Mesendoderm (in vitro differentiated cells): ENCODE data around the gene JMJD1C.
A peak's percentile ranks its signal among the peaks of the same experiment; 100 is the strongest.

Experiments
- DNase-seq: peaks from one replicate; pipeline ENCODE4 v3.0.0; 2013
- H2AK5ac ChIP-seq: 2 replicates; pipeline ENCODE4 v1.6.1; 2013; ENCODE audit warnings: low read length, inconsistent platforms
- H2BK120ac ChIP-seq: 2 replicates; pipeline ENCODE4 v1.6.1; 2013; ENCODE audit warnings: low read depth, mild to moderate bottlenecking, low read length, moderate library complexity, mixed read lengths
- H2BK15ac ChIP-seq: replicated peaks from 2 replicates; pipeline ENCODE4 v1.6.1; 2013; ENCODE audit warnings: low read depth, mild to moderate bottlenecking, moderate library complexity
- H2BK5ac ChIP-seq: 2 replicates; pipeline ENCODE4 v1.6.1; 2013; ENCODE audit warnings: low read length, inconsistent platforms
- H3K18ac ChIP-seq: 2 replicates; pipeline ENCODE4 v1.6.1; 2013; ENCODE audit warnings: mild to moderate bottlenecking, low read length, mixed read lengths
- H3K23ac ChIP-seq: one replicate; pipeline ENCODE4 v1.6.1; 2013; ENCODE audit warnings: low read length
- H3K27ac ChIP-seq: 2 replicates; pipeline ENCODE4 v1.5.1; 2013; ENCODE audit warnings: low read depth, mild to moderate bottlenecking, inconsistent platforms, low read length, moderate library complexity
- H3K27me3 ChIP-seq: 2 replicates; pipeline ENCODE4 v1.6.1; 2013; ENCODE audit warnings: low read length, control low read depth, mild to moderate bottlenecking, inconsistent platforms; ENCODE audit not compliant: insufficient read depth, poor library complexity
- H3K36me3 ChIP-seq: 2 replicates; pipeline ENCODE4 v1.6.1; 2013; ENCODE audit warnings: low read length, inconsistent platforms; ENCODE audit not compliant: control insufficient read depth, insufficient read depth
- H3K4ac ChIP-seq: one replicate; pipeline ENCODE4 v1.6.1; 2013; ENCODE audit warnings: low read depth, mild to moderate bottlenecking, low read length, moderate library complexity
- H3K4me1 ChIP-seq: 2 replicates; pipeline ENCODE4 v1.6.1; 2013; ENCODE audit warnings: low read depth, low read length, inconsistent platforms; ENCODE audit not compliant: control insufficient read depth
- H3K4me2 ChIP-seq: 2 replicates; pipeline ENCODE4 v1.6.1; 2013; ENCODE audit warnings: low read length
- H3K4me3 ChIP-seq: 2 replicates; pipeline ENCODE4 v1.5.1; 2013; ENCODE audit warnings: mild to moderate bottlenecking, low read length
- H3K56ac ChIP-seq: one replicate; pipeline ENCODE4 v1.6.1; 2013; ENCODE audit warnings: low read length
- H3K79me1 ChIP-seq: 2 replicates; pipeline ENCODE4 v1.6.1; 2013; ENCODE audit warnings: low read length, inconsistent platforms
- H3K79me2 ChIP-seq: 2 replicates; pipeline ENCODE4 v1.6.1; 2013; ENCODE audit warnings: mild to moderate bottlenecking, low read length; ENCODE audit not compliant: control insufficient read depth, insufficient read depth
- H3K9ac ChIP-seq: 2 replicates; pipeline ENCODE4 v1.6.1; 2013; ENCODE audit warnings: low read length, inconsistent platforms
- H4K5ac ChIP-seq: one replicate; pipeline ENCODE4 v1.6.1; 2013; ENCODE audit warnings: low read length
- H4K8ac ChIP-seq: one replicate; pipeline ENCODE4 v1.6.1; 2013; ENCODE audit warnings: low read depth, mild to moderate bottlenecking, control low read depth, low read length, moderate library complexity
- WGBS: extraction: QIAGEN DNeasy Blood & Tissue Kit; methylation state at CpG from one replicate; pipeline ENCODE4 v1.1.7; 2013; ENCODE audit warnings: low lambda C conversion rate, missing lambda C conversion rate; ENCODE audit not compliant: insufficient coverage; ENCODE audit errors: extremely low coverage; 5-methylcytosine and 5-hydroxymethylcytosine counted together

The JMJD1C gene

DNA sequence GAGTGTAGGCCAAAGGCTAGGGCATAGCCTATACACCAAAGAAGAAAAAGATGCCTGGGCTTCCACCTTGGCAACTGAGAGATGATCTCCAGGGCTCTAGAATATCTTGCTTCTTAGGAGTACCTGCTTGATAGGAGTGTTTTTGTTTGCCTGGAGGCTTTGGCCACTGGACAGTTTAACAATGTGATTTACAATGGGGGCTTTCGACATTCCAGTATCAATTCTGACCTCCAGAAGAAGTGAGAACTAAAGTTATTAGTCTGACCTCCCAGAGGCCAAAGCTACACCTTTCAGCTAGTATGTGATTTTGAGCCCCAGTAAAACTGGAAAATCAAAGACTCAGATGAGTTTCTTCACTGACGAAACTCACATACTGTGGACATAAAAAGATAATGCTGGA lies 96.1 kb downstream of the JMJD1C start:
- H3K27ac ChIP-seq = no peak overlapping the region
- DNase-seq = no peak
- no peak overlapping the region for H4K8ac ChIP-seq
- H3K9ac ChIP-seq = no peak overlapping the region
- H4K5ac ChIP-seq = no peak overlapping the region
- no peak overlapping the region for H3K4me2 ChIP-seq
- no CpG with 5 or more reads among the region's 2 CpGs for WGBS
- H2AK5ac ChIP-seq = no peak overlapping the region
- no peak overlapping the region for H2BK120ac ChIP-seq
- H3K79me2 ChIP-seq = peaks cover 15% of the 10 kb centered on the region
- H3K79me1 ChIP-seq = peaks cover 5% of the 10 kb centered on the region
- no peak overlapping the region for H3K18ac ChIP-seq
- H2BK5ac ChIP-seq = no peak overlapping the region
- peaks cover 3% of the 10 kb centered on the region for H3K4me1 ChIP-seq
- no peaks in the 10 kb centered on the region for H3K36me3 ChIP-seq
- no peak overlapping the region for H3K23ac ChIP-seq
- no peak overlapping the region for H3K4me3 ChIP-seq
- H2BK15ac ChIP-seq = no peak overlapping the region
- H3K27me3 ChIP-seq = no peaks in the 10 kb centered on the region
- no peak overlapping the region for H3K4ac ChIP-seq
- no peak overlapping the region for H3K56ac ChIP-seq

DNA sequence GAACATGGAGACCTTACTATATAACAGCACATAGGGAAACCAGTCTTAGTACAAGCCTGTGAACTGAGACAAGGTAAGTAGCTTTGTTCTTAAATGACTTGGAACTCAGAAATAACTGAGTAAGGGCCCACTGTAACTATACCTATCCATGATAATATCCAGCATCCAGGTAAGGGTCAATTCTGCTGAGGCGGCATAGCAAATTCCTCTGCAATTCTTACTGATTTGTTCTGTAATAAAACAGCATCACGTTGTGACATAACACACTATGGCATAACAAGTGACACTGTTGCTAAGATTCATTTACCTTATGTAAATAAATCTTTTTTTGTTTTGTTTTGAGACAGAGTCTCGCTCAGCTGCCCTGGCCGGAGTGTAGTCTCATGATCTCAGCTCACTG lies 97.4 kb downstream of the JMJD1C start:
- Histone ChIP-seq H3K23ac (no peak overlapping the region), H3K27ac (no peak overlapping the region), H3K4me2 (no peak overlapping the region), H2BK120ac (no peak overlapping the region), H3K4ac (no peak overlapping the region), H3K79me2 (peaks cover 14% of the 10 kb centered on the region), H4K8ac (no peak overlapping the region), H4K5ac (no peak overlapping the region), H2AK5ac (no peak overlapping the region), H3K27me3 (no peaks in the 10 kb centered on the region), H3K4me1 (peaks cover 3% of the 10 kb centered on the region), H3K56ac (no peak overlapping the region), H2BK5ac (no peak overlapping the region), H2BK15ac (no peak overlapping the region), H3K9ac (no peak overlapping the region), H3K36me3 (no peaks in the 10 kb centered on the region), H3K18ac (no peak overlapping the region), H3K4me3 (no peak overlapping the region), H3K79me1 (peaks cover 5% of the 10 kb centered on the region)
- no CpG with 5 or more reads among the region's 4 CpGs for WGBS
- DNase-seq = no peak

DNA sequence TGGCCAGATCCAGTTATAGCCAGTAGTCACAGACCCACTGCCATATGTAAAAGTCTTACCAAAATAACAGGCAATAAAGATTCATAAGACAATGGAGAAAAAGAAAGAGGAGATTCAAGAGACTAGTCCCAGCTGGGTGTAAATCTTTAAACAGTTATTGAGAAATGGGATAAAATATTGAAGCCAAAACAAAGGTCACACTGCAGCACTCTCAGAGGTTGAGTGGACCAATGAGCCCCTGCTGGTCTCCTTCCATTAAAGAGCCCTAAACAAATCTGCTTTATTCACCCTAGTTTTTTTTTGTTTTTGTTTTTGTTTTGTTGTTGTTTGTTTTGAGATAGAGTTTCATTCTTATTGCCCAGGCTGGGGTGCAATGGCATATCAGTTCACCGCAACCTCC lies 98.8 kb downstream of the JMJD1C start:
- H3K4me1 ChIP-seq = no peaks in the 10 kb centered on the region
- no peak overlapping the region for H3K56ac ChIP-seq
- H3K79me2 ChIP-seq = peaks cover 13% of the 10 kb centered on the region
- H3K4ac ChIP-seq = no peak overlapping the region
- no peak overlapping the region for H2BK120ac ChIP-seq
- no peak overlapping the region for H2BK5ac ChIP-seq
- no peaks in the 10 kb centered on the region for H3K27me3 ChIP-seq
- no peak overlapping the region for H3K4me3 ChIP-seq
- H3K9ac ChIP-seq = no peak overlapping the region
- peaks cover 5% of the 10 kb centered on the region for H3K79me1 ChIP-seq
- no peak overlapping the region for H2AK5ac ChIP-seq
- no peak overlapping the region for H3K27ac ChIP-seq
- H3K18ac ChIP-seq = no peak overlapping the region
- no CpG with 5 or more reads among the region's 1 CpG for WGBS
- no peak overlapping the region for H3K23ac ChIP-seq
- no peaks in the 10 kb centered on the region for H3K36me3 ChIP-seq
- no peak overlapping the region for H4K8ac ChIP-seq
- H4K5ac ChIP-seq = no peak overlapping the region
- no peak overlapping the region for H3K4me2 ChIP-seq
- DNase-seq = no peak
- no peak overlapping the region for H2BK15ac ChIP-seq

DNA sequence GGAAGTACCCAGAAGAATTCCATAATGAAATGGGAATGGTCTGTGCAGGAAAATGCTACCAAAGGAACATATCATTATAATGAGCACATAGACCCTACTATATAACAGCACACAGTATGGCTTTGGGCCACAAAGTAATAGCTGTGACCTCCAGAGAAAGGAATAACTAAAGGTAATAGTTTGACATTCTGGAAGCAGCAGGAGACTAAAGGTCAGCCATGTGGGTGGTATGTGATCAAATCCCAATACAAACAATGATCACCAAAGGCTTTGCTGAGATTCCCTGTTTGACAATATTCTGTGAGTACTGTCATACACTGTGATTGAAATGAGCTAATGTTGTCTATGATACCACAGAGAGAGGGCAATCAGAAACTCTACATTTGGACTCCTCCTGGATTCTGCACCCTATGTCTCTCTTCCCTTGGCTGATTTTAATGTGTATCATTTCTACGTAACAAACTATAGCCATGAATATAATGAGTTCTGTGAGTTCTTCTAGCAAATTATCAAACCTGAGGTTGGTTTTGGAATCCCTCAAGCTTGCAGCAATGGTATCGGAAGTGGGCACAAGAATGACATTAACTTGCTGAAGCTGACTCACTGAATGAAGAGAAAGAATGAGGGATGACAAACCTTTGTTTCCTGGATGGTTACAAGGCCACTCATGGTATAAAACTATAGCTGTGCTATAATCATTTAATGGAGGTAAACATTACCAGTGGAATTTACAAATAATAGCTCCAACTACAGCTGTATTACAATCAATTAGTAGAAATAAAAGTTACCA lies 99.6 kb downstream of the JMJD1C start:
- WGBS = no CpG with 5 or more reads among the region's 2 CpGs
- no peak overlapping the region for H2BK5ac ChIP-seq
- no peaks in the 10 kb centered on the region for H3K4me1 ChIP-seq

GRCh38 chr10:63364918-63365317 lies 100.9 kb downstream of the JMJD1C start:
- H2BK120ac ChIP-seq = no peak overlapping the region

More for the DNA sequence above, 99.6 kb downstream of the JMJD1C start:
- no peaks in the 10 kb centered on the region for H3K36me3 ChIP-seq
- no peak overlapping the region for H2BK15ac ChIP-seq
- H3K23ac ChIP-seq = no peak overlapping the region
- peaks cover 5% of the 10 kb centered on the region for H3K79me1 ChIP-seq
- no peaks in the 10 kb centered on the region for H3K27me3 ChIP-seq
- no peak overlapping the region for H3K56ac ChIP-seq
- H2BK120ac ChIP-seq = no peak overlapping the region
- H3K4me2 ChIP-seq = no peak overlapping the region
- peaks cover 13% of the 10 kb centered on the region for H3K79me2 ChIP-seq
- no peak overlapping the region for H3K18ac ChIP-seq
- H4K8ac ChIP-seq = no peak overlapping the region
- H3K9ac ChIP-seq = no peak overlapping the region
- H3K4ac ChIP-seq = no peak overlapping the region
- peak; percentile 23 for DNase-seq
- no peak overlapping the region for H2AK5ac ChIP-seq
- H3K27ac ChIP-seq = no peak overlapping the region
- H4K5ac ChIP-seq = no peak overlapping the region
- no peak overlapping the region for H3K4me3 ChIP-seq

GRCh38 chr10:63363951-63364350 lies 101.8 kb downstream of the JMJD1C start:
- peaks cover 11% of the 10 kb centered on the region for H3K79me2 ChIP-seq
- no peaks in the 10 kb centered on the region for H3K27me3 ChIP-seq
- no peak overlapping the region for H2BK120ac ChIP-seq
- no peaks in the 10 kb centered on the region for H3K4me1 ChIP-seq
- H3K4me3 ChIP-seq = no peak overlapping the region
- no peak overlapping the region for H3K56ac ChIP-seq
- H3K27ac ChIP-seq = no peak overlapping the region
- H3K9ac ChIP-seq = no peak overlapping the region
- no peak overlapping the region for H2AK5ac ChIP-seq
- no peak overlapping the region for H2BK15ac ChIP-seq
- H3K23ac ChIP-seq = no peak overlapping the region
- H2BK5ac ChIP-seq = no peak overlapping the region
- no peak overlapping the region for H3K18ac ChIP-seq
- H4K8ac ChIP-seq = no peak overlapping the region
- H3K36me3 ChIP-seq = no peaks in the 10 kb centered on the region
- no peak overlapping the region for H4K5ac ChIP-seq
- peaks cover 5% of the 10 kb centered on the region for H3K79me1 ChIP-seq
- H3K4ac ChIP-seq = peak overlapping the region; percentile 10
- no peak for DNase-seq
- WGBS = no CpG with 5 or more reads among the region's 7 CpGs
- no peak overlapping the region for H3K4me2 ChIP-seq

More at GRCh38 chr10:63364918-63365317, 100.9 kb downstream of the JMJD1C start:
- peaks cover 12% of the 10 kb centered on the region for H3K79me2 ChIP-seq
- no peak overlapping the region for H2BK15ac ChIP-seq
- no peak for DNase-seq
- H3K27me3 ChIP-seq = no peaks in the 10 kb centered on the region
- H3K9ac ChIP-seq = no peak overlapping the region
- no peak overlapping the region for H4K5ac ChIP-seq
- no peak overlapping the region for H3K4me3 ChIP-seq
- no peak overlapping the region for H3K56ac ChIP-seq
- H2AK5ac ChIP-seq = no peak overlapping the region
- H3K36me3 ChIP-seq = no peaks in the 10 kb centered on the region
- no peak overlapping the region for H4K8ac ChIP-seq
- H2BK5ac ChIP-seq = no peak overlapping the region
- H3K23ac ChIP-seq = no peak overlapping the region
- WGBS = no CpG with 5 or more reads among the region's 2 CpGs
- no peak overlapping the region for H3K4me2 ChIP-seq
- H3K4me1 ChIP-seq = no peaks in the 10 kb centered on the region
- no peak overlapping the region for H3K18ac ChIP-seq
- H3K27ac ChIP-seq = no peak overlapping the region
- peaks cover 5% of the 10 kb centered on the region for H3K79me1 ChIP-seq
- no peak overlapping the region for H3K4ac ChIP-seq
